HEK293 (cell line): ENCODE results near the gene PIBF1.

Experiments used
- FEZF1 ChIP-seq: fragments of 450-650 bp; formaldehyde crosslinking; IDR thresholded peaks from 2 replicates; pipeline ENCODE4 v1.5.1; 2016; ENCODE audit warnings: missing biosample characterization, missing genetic modification characterization
- GLI2 ChIP-seq: fragments of 450-650 bp; formaldehyde crosslinking; IDR thresholded peaks from 2 replicates; pipeline ENCODE4; 2017; ENCODE audit warnings: missing biosample characterization, missing genetic modification characterization, low read depth, borderline replicate concordance
- HOXA7 ChIP-seq: sonication (generic); formaldehyde crosslinking; IDR thresholded peaks from 2 replicates; pipeline ENCODE4 v1.8.1; 2022; ENCODE audit warnings: missing genetic modification reagents, borderline replicate concordance
- OSR2 ChIP-seq: fragments of 450-650 bp; formaldehyde crosslinking; IDR thresholded peaks from 2 replicates; pipeline ENCODE4 v1.5.1; 2016; ENCODE audit warnings: missing biosample characterization, missing genetic modification characterization
- PRDM10 ChIP-seq: fragments of 450-650 bp; formaldehyde crosslinking; IDR thresholded peaks from 2 replicates; pipeline ENCODE4 v1.5.1; 2016; ENCODE audit warnings: missing biosample characterization, missing genetic modification characterization
- REST ChIP-seq: fragments of 450-650 bp; formaldehyde crosslinking; IDR thresholded peaks from 2 replicates; pipeline ENCODE4 v1.5.1; 2016; ENCODE audit warnings: missing biosample characterization, missing genetic modification characterization
- SALL2 ChIP-seq: fragments of 450-650 bp; formaldehyde crosslinking; IDR thresholded peaks from 2 replicates; pipeline ENCODE4 v1.5.0; 2017; ENCODE audit warnings: missing biosample characterization, mild to moderate bottlenecking, missing genetic modification characterization, borderline replicate concordance
- SP2 ChIP-seq: fragments of 450-650 bp; formaldehyde crosslinking; IDR thresholded peaks from 2 replicates; pipeline ENCODE4 v1.5.1; 2016; ENCODE audit warnings: missing biosample characterization, missing genetic modification characterization
- TCF7L2 ChIP-seq: IDR thresholded peaks from 2 replicates; pipeline ENCODE4 v1.6.1; 2011; ENCODE audit warnings: low read depth, mild to moderate bottlenecking, inconsistent platforms, low read length, moderate library complexity, borderline replicate concordance
- WT1 ChIP-seq: fragments of 450-650 bp; formaldehyde crosslinking; IDR thresholded peaks from 2 replicates; pipeline ENCODE4 v1.5.1; 2016; ENCODE audit warnings: missing biosample characterization, missing genetic modification characterization
- ZBTB26 ChIP-seq: fragments of 450-650 bp; formaldehyde crosslinking; optimal IDR thresholded peaks from 2 replicates; pipeline ENCODE3; 2016; ENCODE audit warnings: missing biosample characterization, mild to moderate bottlenecking, missing genetic modification characterization
- ZBTB6 ChIP-seq: fragments of 450-650 bp; formaldehyde crosslinking; IDR thresholded peaks from 2 replicates; pipeline ENCODE4 v1.5.1; 2017; ENCODE audit warnings: missing biosample characterization, missing genetic modification characterization
- ZFP41 ChIP-seq: fragments of 450-650 bp; formaldehyde crosslinking; IDR thresholded peaks from 2 replicates; pipeline ENCODE4 v1.5.1; 2016; ENCODE audit warnings: missing biosample characterization, missing genetic modification characterization, borderline replicate concordance
- ZNF121 ChIP-seq: fragments of 450-650 bp; formaldehyde crosslinking; IDR thresholded peaks from 2 replicates; pipeline ENCODE4 v1.5.1; 2016; ENCODE audit warnings: missing biosample characterization, missing genetic modification characterization
- ZNF146 ChIP-seq: fragments of 450-650 bp; formaldehyde crosslinking; IDR thresholded peaks from 2 replicates; pipeline ENCODE4 v1.5.1; 2016; ENCODE audit warnings: missing biosample characterization, missing genetic modification characterization
- ZNF148 ChIP-seq: fragments of 450-650 bp; formaldehyde crosslinking; IDR thresholded peaks from 2 replicates; pipeline ENCODE4 v1.5.0; 2017; ENCODE audit warnings: missing biosample characterization, missing genetic modification characterization, borderline replicate concordance
- ZNF16 ChIP-seq: fragments of 450-650 bp; formaldehyde crosslinking; IDR thresholded peaks from 2 replicates; pipeline ENCODE4 v1.5.1; 2016; ENCODE audit warnings: low read depth, missing biosample characterization, missing genetic modification characterization
- ZNF184 ChIP-seq: fragments of 450-650 bp; IDR thresholded peaks from 2 replicates; pipeline ENCODE4 v1.5.1; 2018; ENCODE audit warnings: missing biosample characterization, mild to moderate bottlenecking, missing genetic modification characterization
- ZNF350 ChIP-seq: fragments of 450-650 bp; formaldehyde crosslinking; IDR thresholded peaks from 2 replicates; pipeline ENCODE4 v1.5.0; 2017; ENCODE audit warnings: missing biosample characterization, mild to moderate bottlenecking, missing genetic modification characterization
- ZNF426 ChIP-seq: fragments of 450-650 bp; formaldehyde crosslinking; IDR thresholded peaks from 2 replicates; pipeline ENCODE4 v1.5.1; 2017; ENCODE audit warnings: missing biosample characterization, missing genetic modification characterization, mild to moderate bottlenecking, inconsistent platforms, moderate library complexity
- ZNF664 ChIP-seq: fragments of 450-650 bp; formaldehyde crosslinking; IDR thresholded peaks from 2 replicates; pipeline ENCODE4 v1.5.1; 2016; ENCODE audit warnings: missing biosample characterization, missing genetic modification characterization
- ZNF704 ChIP-seq: fragments of 450-650 bp; formaldehyde crosslinking; IDR thresholded peaks from 2 replicates; pipeline ENCODE4 v1.5.1; 2016; ENCODE audit warnings: missing biosample characterization, missing genetic modification characterization
- ZNF707 ChIP-seq: fragments of 450-650 bp; formaldehyde crosslinking; IDR thresholded peaks from 2 replicates; pipeline ENCODE4 v1.5.1; 2016; ENCODE audit warnings: missing biosample characterization, missing genetic modification characterization
- ZNF837 ChIP-seq: fragments of 450-650 bp; formaldehyde crosslinking; IDR thresholded peaks from 2 replicates; pipeline ENCODE4 v1.5.1; 2016; ENCODE audit warnings: missing biosample characterization, missing genetic modification characterization
- ZNF843 ChIP-seq: fragments of 450-650 bp; formaldehyde crosslinking; IDR thresholded peaks from 2 replicates; pipeline ENCODE4 v1.5.1; 2016; ENCODE audit warnings: missing biosample characterization, missing genetic modification characterization
- ZSCAN23 ChIP-seq: fragments of 450-650 bp; formaldehyde crosslinking; IDR thresholded peaks from 2 replicates; pipeline ENCODE4 v1.5.1; 2016; ENCODE audit warnings: missing biosample characterization, missing genetic modification characterization
- ZSCAN30 ChIP-seq: fragments of 450-650 bp; IDR thresholded peaks from 2 replicates; pipeline ENCODE4 v1.5.1; 2018; ENCODE audit warnings: missing biosample characterization, mild to moderate bottlenecking, missing genetic modification characterization, moderate library complexity

Gene PIBF1

GRCh38 chr13:73058736-73059459 lies 277.0 kb downstream of the PIBF1 start, which contains the start of gene KLF5 (continued):
- TF ChIP-seq SP2 (tag by site-specific recombination) = peak; percentile 88
- TF ChIP-seq PRDM10 (tag by site-specific recombination) = no peak
- TF ChIP-seq FEZF1 (tag by site-specific recombination) = no peak
- no peak for TF ChIP-seq ZNF148
- TF ChIP-seq ZSCAN23 (tag by site-specific recombination) = no peak
- no peak for TF ChIP-seq ZNF664 (tag by site-specific recombination)
- TF ChIP-seq ZNF704 (tag by site-specific recombination) = no peak
- no peak for TF ChIP-seq ZNF837 (tag by site-specific recombination)
- no peak for TF ChIP-seq ZNF843 (tag by site-specific recombination)
- TF ChIP-seq ZBTB26 (tag by site-specific recombination) = peak; percentile 94
- TF ChIP-seq ZSCAN30 = peak; percentile 65; the same call in 1 of the 2 replicates
- TF ChIP-seq WT1 (tag by site-specific recombination) = peak; percentile 39; the same call in 1 of the 2 replicates
- TF ChIP-seq ZNF426 = no peak
- no peak for TF ChIP-seq HOXA7
- TF ChIP-seq ZNF184 = no peak
- TF ChIP-seq ZNF707 (tag by site-specific recombination) = no peak
- no peak for TF ChIP-seq ZNF121 (tag by site-specific recombination)
- TF ChIP-seq OSR2 (tag by site-specific recombination) = no peak
- TF ChIP-seq TCF7L2 = no peak
- no peak for TF ChIP-seq ZNF16 (tag by site-specific recombination)
- TF ChIP-seq ZNF350 (tag by site-specific recombination) = no peak
- TF ChIP-seq ZFP41 (tag by site-specific recombination) = no peak
- TF ChIP-seq ZBTB6 (tag by site-specific recombination) = 0 out of 2 replicates have a peak, but pooled peaks have one; percentile 28
- no peak for TF ChIP-seq GLI2
- no peak for TF ChIP-seq ZNF146
- no peak for TF ChIP-seq SALL2
- no peak for TF ChIP-seq REST (tag by site-specific recombination)
